ENCODE results near the gene PSG2. TPM values are rescaled to one million over a fixed set of nuclear protein-coding genes. Genes with fewer than 3 reads are reported as not detected.
"Not testable (repeated sequence)": the region's sequence is repeated elsewhere in the genome, so short reads cannot be mapped to it uniquely, and the experiment has no call there.

The PSG2 gene
- total RNA-seq, 2 donors from 2014 or later, result not detected

DNA sequence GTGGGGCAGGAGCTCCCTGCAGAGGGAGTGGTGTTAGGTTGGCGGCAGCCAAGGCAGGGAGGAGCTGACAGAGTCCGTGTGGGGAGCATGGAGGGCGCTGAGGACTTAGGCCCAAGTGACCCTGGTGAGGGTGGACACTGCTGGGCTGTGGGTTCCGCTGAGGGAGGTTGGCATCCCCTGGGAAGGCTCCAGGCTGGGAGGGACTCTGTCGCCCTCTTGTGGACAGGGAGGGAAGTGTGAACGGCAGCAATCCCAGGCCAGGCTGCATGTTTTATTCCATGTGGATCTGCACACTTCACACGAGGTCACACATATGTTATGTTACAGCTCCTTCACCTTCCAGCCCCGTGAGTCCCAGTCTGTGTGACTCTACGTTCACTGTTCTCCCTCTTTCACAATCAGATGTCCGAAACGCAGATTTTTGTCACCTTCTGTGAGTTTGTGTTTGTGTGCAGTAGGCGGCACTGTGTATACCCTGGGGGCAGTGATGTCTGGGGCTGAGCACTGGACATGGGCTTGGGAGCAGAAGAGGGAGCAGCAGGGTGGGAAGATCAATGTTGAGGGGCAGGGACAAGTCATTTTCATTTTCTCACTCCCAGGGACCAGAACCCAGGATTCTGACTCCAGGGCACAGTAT lies 1.8 kb upstream of the PSG2 start:
- DNase-seq; ATAC-seq; intact Hi-C loops (cut with DNase I): not testable (repeated sequence)

DNA sequence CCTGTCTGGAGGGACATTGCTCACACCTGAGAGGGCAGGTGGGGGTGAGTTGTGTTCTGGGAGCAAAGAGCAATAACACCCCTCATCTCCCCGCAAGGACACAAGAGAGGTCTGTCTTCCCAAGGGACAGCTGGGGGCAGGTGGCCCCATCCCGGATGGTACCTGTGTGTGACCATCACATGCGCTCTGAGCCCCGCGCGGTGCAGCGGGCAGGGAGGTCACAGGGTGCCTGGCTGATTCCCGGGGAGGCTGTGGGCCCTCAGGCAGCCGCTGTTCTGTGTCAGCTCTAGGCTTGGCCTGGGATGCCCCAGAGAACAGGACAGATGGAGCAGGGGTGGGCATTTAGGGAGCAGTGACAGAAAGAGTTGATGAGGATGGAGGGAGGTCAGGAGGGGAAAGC lies 1.2 kb upstream of the PSG2 start:
- ATAC-seq; DNase-seq; intact Hi-C loops (cut with DNase I): not testable (repeated sequence)

DNA sequence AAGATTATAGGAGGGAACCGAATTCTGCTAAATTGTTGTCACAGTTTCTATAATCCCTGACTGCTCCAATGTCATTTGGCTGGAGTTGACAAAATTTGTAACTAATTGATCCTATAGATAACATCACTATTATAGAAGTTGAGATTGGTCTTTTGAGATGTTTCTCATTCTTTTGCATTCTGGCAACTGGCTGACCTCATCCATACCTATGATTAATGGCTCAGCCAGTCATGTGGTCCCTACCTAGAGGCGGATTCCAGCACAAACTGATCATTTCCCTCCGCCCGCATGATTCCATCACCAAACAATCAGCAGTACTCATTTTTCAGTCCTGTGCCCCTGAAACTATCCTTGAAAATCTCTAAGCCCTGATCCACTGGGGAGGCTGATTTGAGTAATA lies 4.2 kb downstream of the PSG2 start:
- DNase-seq, result no peak
- intact Hi-C loops (cut with DNase I), result no loop called here
- no peak for ATAC-seq

- ATAC-seq; intact Hi-C loops (cut with DNase I): not testable (repeated sequence)
- DNase-seq, result peak; percentile 34
Observed at GRCh38 chr19:43077881-43078280, 4.6 kb downstream of the PSG2 start.

- intact Hi-C loops (cut with DNase I); DNase-seq; ATAC-seq: not testable (repeated sequence)
Observed at GRCh38 chr19:43062418-43062817, 20.1 kb downstream of the PSG2 start.

- DNase-seq; ATAC-seq; intact Hi-C loops (cut with DNase I): not testable (repeated sequence)
Observed at GRCh38 chr19:43061326-43061725, 21.2 kb downstream of the PSG2 start.

GRCh38 chr19:43060254-43060653 lies 22.2 kb downstream of the PSG2 start:
- intact Hi-C loops (cut with DNase I); ATAC-seq; DNase-seq: not testable (repeated sequence)

GRCh38 chr19:43059482-43059881 lies 23.0 kb downstream of the PSG2 start:
- intact Hi-C loops (cut with DNase I); ATAC-seq; DNase-seq: not testable (repeated sequence)

GRCh38 chr19:43058440-43058839 lies 24.1 kb downstream of the PSG2 start:
- DNase-seq; ATAC-seq; intact Hi-C loops (cut with DNase I): not testable (repeated sequence)

- intact Hi-C loops (cut with DNase I); DNase-seq; ATAC-seq: not testable (repeated sequence)
Observed at GRCh38 chr19:43047966-43048365, 34.5 kb downstream of the PSG2 start.

DNA sequence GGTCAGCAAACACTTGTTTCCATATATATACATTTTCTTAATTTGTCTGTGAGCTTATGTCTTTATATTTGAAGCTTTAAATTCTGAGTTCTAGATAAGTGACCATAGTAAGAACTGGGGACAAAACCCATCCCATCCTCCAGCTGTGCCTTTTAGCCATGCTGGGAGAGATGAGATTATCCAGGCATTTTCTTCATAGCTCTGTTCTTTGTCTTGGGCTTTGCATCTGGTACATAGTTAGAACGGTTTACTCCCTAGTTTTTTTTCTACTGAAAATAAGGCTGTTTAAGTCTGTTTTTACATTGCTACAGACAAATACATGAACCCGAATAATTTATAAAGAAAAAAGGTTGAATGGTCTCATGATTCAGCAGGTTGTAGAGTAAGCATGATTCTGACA lies 35.9 kb downstream of the PSG2 start:
- ATAC-seq; DNase-seq; intact Hi-C loops (cut with DNase I): not testable (repeated sequence)

GRCh38 chr19:43043492-43044180 lies 38.9 kb downstream of the PSG2 start:
- ATAC-seq; intact Hi-C loops (cut with DNase I); DNase-seq: not testable (repeated sequence)

DNA sequence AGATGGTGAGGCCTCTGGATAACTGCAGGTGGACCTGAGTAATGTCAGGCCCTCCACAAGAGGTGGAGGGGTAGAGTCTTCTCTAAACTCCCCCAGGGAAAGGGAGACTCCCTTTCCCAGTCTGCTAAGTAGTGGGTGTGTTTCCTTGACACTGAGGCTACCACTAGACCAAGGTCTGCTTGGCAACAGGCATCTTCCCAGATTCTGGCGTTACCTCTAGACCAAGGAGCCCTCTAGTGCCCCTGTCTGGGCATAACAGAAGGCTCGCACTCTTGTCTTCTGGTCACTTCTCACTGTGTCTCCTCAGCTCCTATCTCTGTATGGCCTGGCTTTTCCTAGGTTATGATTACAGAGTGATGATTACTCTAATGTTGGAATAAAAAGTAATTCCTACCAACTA lies 50.9 kb downstream of the PSG2 start:
- intact Hi-C loops (cut with DNase I); ATAC-seq; DNase-seq: not testable (repeated sequence)

- DNase-seq, result no peak
- ATAC-seq, result no peak
- intact Hi-C loops (cut with DNase I), result no loop called here
Observed at GRCh38 chr19:43028866-43029265, 53.6 kb downstream of the PSG2 start.

GRCh38 chr19:43027985-43028384 lies 54.5 kb downstream of the PSG2 start:
- ATAC-seq; DNase-seq; intact Hi-C loops (cut with DNase I): not testable (repeated sequence)

DNA sequence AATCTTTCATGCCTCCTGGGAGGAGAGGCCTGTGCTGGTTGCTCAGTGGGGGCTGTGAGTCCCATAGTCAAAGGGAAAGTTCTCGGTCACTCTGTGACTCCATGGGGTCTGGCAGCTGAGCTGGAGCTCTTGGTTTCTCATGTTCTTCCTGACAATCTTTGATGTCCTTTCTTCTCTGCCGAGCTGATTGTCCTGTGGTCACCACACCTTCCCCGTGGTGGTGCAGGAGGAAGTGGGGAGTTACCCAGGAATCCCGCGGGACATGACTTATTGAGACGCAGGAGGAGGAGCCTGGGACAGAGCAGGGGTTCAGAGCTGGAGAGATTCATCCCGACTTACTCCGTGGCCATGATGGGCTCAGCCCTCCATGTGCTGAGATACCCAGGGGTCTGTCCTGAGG lies 55.4 kb downstream of the PSG2 start:
- intact Hi-C loops (cut with DNase I); DNase-seq; ATAC-seq: not testable (repeated sequence)

DNA sequence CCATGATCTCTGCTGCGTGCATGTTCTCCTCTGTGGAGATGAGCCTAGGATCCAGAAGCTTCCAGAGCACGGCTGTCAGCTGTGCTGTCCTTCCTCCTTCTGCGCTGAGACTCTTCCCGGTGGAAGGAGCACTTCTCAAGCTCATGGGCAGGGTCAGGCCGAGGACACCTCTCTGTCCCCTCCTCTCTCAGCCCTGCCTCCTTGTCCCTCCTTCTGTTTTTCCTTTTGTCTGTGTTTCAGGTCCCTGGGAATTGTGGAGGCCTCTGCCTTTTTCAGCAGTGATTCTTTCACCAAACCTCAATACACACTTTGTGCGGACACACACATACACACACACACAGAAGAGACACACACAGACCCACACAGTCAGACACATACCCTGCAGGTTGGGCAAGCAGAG lies 56.1 kb downstream of the PSG2 start, which contains the start of gene PSG11:
Gene PSG11 (minus strand): TSS at position 101 of the 400 bp plus-strand sequence. CDS start 97 bp downstream, at position 4.
- intact Hi-C loops (cut with DNase I); DNase-seq; ATAC-seq: not testable (repeated sequence)

- ATAC-seq; DNase-seq; intact Hi-C loops (cut with DNase I): not testable (repeated sequence)
Observed at GRCh38 chr19:43022098-43022497, 60.4 kb downstream of the PSG2 start.

DNA sequence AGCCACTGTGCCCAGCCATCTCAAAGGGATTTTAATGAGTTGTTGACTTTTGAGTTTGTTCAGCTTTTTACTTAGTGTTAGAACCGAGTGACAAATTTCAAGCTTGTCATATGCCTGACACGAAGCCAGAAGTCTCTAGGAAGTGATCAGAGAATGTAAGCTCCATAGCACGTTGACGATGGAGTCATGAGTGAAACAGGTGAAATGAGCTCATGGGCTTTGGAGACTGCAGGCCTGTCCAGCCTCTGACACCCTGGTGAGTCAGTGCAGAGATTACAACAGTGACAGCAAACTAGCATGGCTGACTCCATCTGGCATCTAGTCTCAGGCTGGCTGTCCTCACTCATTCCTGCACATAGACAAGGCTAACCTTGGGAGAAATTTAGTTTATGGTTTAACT lies 60.9 kb downstream of the PSG2 start:
- intact Hi-C loops (cut with DNase I); ATAC-seq; DNase-seq: not testable (repeated sequence)

DNA sequence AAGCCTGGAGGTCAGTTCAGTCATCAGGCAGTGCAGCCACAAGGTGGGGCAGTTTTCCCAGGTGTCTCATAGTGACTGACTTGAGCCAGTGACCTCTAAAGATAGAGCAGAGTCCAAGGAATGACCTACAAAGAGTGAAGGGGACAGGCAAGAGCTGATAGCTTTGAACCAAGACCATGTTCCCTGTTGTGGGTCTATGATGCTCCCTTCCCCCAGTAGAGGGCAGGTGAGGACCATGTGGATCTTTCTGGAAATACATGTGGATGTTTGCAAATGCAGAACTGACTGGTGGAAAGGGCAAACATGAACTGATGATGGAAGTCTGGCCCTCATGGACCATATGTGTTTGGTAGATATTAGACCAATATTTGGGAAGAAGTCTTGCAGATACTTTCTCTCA lies 62.9 kb downstream of the PSG2 start:
- intact Hi-C loops (cut with DNase I); ATAC-seq; DNase-seq: not testable (repeated sequence)
